CD4-positive, alpha-beta T cell treated with Interleukin-4 for 4 hours (primary cell): ENCODE data around the gene NEDD8.

Experiments used
- DNase-seq: peaks from one replicate; pipeline ENCODE4 v3.0.0-alpha.2; 2020

NEDD8 gene

GRCh38 chr14:24194873-24195185 lies 37.3 kb downstream of the NEDD8 start:
- no peak for DNase-seq

- no peak for DNase-seq
Observed at GRCh38 chr14:24194186-24194872, 37.8 kb downstream of the NEDD8 start.

GRCh38 chr14:24192933-24193332 lies 39.2 kb downstream of the NEDD8 start:
- no peak for DNase-seq

- DNase-seq = no peak
Observed at GRCh38 chr14:24190416-24190815, 41.8 kb downstream of the NEDD8 start.

- DNase-seq = no peak
Observed at GRCh38 chr14:24189460-24189859, 42.7 kb downstream of the NEDD8 start.

- no peak for DNase-seq
Observed at GRCh38 chr14:24189059-24189375, 43.1 kb downstream of the NEDD8 start.

- peak; percentile 97 for DNase-seq
Observed at GRCh38 chr14:24188251-24189058, 43.7 kb downstream of the NEDD8 start, which contains the start of gene IPO4. IPO4 (minus strand) TSS chr14:24188816; CDS start chr14:24188787, 29 bp downstream.

GRCh38 chr14:24187539-24187915 lies 44.6 kb downstream of the NEDD8 start:
- DNase-seq = no peak

- no peak for DNase-seq
Observed at GRCh38 chr14:24186831-24187538, 45.2 kb downstream of the NEDD8 start.

GRCh38 chr14:24185741-24186140 lies 46.4 kb downstream of the NEDD8 start:
- DNase-seq = no peak

GRCh38 chr14:24185026-24185425 lies 47.1 kb downstream of the NEDD8 start:
- no peak for DNase-seq

GRCh38 chr14:24184104-24184970 lies 47.8 kb downstream of the NEDD8 start:
- no peak for DNase-seq

GRCh38 chr14:24183014-24183481 lies 49.1 kb downstream of the NEDD8 start:
- no peak for DNase-seq

GRCh38 chr14:24182110-24182882 lies 49.9 kb downstream of the NEDD8 start:
- DNase-seq = no peak

GRCh38 chr14:24181371-24182077 lies 50.6 kb downstream of the NEDD8 start:
- DNase-seq = no peak

- no peak for DNase-seq
Observed at GRCh38 chr14:24179961-24180796, 52.0 kb downstream of the NEDD8 start.

- DNase-seq = no peak
Observed at GRCh38 chr14:24179294-24179960, 52.7 kb downstream of the NEDD8 start.

GRCh38 chr14:24178399-24179178 lies 53.6 kb downstream of the NEDD8 start:
- DNase-seq = no peak

GRCh38 chr14:24177891-24178290 lies 54.3 kb downstream of the NEDD8 start:
- no peak for DNase-seq
